ENCODE results near the gene MAST4. TPM values are rescaled to one million over a fixed set of nuclear protein-coding genes. Genes with fewer than 3 reads are reported as not detected.

MAST4 gene
- total RNA-seq, 1 donor from 2014 or later, result 42.0 TPM

GRCh38 chr5:66597183-66597757, 1.1 kb downstream of the MAST4 start:
- peak; percentile 67 for DNase-seq
- peak; percentile 68 for ATAC-seq (ENCODE audit: poor library complexity)
- intact Hi-C loops (cut with DNase I), result loop anchor here (10.0 kb wide), 2 partner anchors 148 to 292 kb away; no protein-coding TSS in a partner anchor

GRCh38 chr5:66602621-66603020, 6.4 kb downstream of the MAST4 start:
- DNase-seq (no peak), ATAC-seq (ENCODE audit: poor library complexity) (no peak)
- intact Hi-C loops (cut with DNase I), result no loop called here

DNA sequence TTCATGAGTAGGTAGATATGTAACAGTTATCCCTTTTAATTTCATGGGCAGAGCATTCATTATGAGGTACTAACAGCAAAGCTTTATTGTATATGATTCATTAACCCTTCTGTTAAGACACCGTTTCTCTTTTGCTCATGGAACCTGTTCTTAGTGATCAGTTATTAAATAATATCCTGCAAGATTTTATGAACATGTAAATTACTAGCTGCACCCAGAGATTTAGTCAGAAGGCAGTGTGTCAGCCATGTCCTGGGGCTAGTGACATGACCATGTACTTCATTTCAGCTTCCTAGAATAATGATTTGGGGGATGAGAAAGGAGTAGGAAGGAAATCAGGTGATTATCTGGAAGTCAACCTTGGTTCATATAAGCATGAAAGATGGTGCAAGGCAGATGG, 7.0 kb downstream of the MAST4 start:
- ATAC-seq (ENCODE audit: poor library complexity), result no peak
- intact Hi-C loops (cut with DNase I), result no loop called here

DNA sequence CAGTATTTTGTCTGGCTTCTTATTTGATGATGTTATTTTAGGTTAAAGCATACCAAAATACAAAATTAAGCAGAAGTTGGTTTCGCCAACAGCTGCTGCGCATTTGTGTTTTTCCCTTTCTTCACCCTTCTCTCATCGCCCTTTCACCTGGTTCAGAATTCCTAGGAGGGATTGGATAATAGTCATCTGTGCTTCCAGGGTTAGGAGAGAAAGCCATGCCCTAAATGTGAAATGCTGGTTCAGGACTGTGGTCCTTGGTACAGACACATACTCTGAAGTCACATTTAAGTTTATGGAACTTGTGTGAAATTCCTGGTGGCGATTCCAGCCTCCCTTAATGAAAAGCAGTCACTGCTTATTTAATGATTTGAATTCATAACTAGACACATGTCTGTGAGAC, 7.7 kb downstream of the MAST4 start:
- no peak for ATAC-seq (ENCODE audit: poor library complexity)
- intact Hi-C loops (cut with DNase I), result no loop called here
- no peak for DNase-seq

More for the DNA sequence above, 7.0 kb downstream of the MAST4 start:
- no peak for DNase-seq

- ATAC-seq (ENCODE audit: poor library complexity) (no peak), DNase-seq (no peak)
- intact Hi-C loops (cut with DNase I), result no loop called here
Measured at GRCh38 chr5:66606713-66607112, 10.5 kb downstream of the MAST4 start.

DNA sequence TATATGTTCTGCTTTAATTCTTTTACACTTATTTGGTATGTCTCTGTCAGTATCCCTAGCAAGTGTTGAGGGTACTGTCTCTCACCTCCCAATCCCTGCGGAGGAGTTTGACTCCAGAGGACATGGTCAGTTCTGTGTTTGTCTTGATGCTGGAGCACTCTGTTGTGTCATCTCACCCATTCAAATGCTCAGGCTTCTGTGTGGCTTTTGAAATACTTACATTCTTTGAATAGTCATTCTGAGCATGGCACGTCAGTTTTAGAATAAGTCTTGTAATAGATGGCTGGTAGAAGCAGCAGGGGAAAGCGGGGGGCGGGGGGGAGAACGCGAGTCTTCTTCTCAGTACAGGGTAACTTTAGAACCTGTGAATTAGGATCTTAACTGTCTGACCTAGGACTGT, 12.3 kb downstream of the MAST4 start:
- intact Hi-C loops (cut with DNase I), result no loop called here
- ATAC-seq (ENCODE audit: poor library complexity) (peak; percentile 16), DNase-seq (no peak)

DNA sequence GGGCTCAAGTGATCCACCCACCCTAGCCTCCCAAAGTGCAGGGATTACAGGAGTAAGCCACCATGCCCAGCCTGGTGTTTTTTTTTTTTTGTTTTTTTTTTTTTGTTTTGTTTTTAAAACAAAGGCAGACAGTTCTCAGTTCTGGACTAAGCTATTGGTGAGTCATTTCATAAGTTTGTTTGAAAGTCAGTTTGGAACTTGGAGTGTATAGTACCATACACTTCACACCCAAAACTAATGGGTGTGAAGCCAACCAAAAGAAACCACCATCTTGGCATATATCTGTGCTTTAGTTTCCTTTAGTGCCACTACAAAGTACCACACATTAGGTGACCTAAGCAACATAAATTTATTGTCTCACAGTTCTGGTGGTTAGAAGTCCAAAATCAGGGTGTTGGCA, 13.4 kb downstream of the MAST4 start:
- no peak for ATAC-seq (ENCODE audit: poor library complexity)
- no peak for DNase-seq
- intact Hi-C loops (cut with DNase I), result no loop called here

DNA sequence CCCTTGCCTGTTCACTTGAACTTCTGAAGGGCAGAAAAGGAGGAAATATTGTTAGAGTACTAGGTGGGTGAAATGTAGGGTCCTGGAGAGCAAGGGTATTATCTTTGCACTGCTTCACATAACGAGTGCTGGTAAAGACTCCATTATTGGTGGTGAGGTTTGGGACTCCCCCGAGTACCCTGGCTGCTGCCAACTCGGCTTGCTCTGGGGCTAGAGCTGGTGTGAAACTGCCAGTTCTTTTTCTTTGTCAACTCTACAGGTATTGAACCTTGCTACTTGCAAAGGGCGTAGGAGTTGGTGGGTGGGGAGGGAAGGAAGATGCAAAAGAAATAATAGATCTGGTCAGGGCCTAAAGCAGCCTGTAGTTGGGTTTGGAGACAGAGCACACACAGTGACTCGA, 16.0 kb downstream of the MAST4 start:
- intact Hi-C loops (cut with DNase I), result no loop called here
- DNase-seq (no peak), ATAC-seq (ENCODE audit: poor library complexity) (peak; percentile 34)

- DNase-seq, result no peak
- intact Hi-C loops (cut with DNase I), result no loop called here
Measured at GRCh38 chr5:66615136-66615535, 18.9 kb downstream of the MAST4 start.

GRCh38 chr5:66615894-66616293, 19.7 kb downstream of the MAST4 start:
- DNase-seq (no peak), ATAC-seq (ENCODE audit: poor library complexity) (no peak)
- intact Hi-C loops (cut with DNase I), result no loop called here

More at GRCh38 chr5:66615136-66615535, 18.9 kb downstream of the MAST4 start:
- ATAC-seq (ENCODE audit: poor library complexity), result no peak

GRCh38 chr5:66616520-66617225, 20.5 kb downstream of the MAST4 start:
- ATAC-seq (ENCODE audit: poor library complexity), result peak; percentile 54

GRCh38 chr5:66617226-66617861, 21.2 kb downstream of the MAST4 start:
- intact Hi-C loops (cut with DNase I), result no loop called here
- ATAC-seq (ENCODE audit: poor library complexity) (peak; percentile 51), DNase-seq (no peak)

More at GRCh38 chr5:66616520-66617225, 20.5 kb downstream of the MAST4 start:
- intact Hi-C loops (cut with DNase I), result no loop called here
- DNase-seq, result peak; percentile 47

GRCh38 chr5:66617991-66618768, 22.0 kb downstream of the MAST4 start:
- intact Hi-C loops (cut with DNase I), result no loop called here
- ATAC-seq (ENCODE audit: poor library complexity) (no peak), DNase-seq (no peak)

GRCh38 chr5:66620711-66621110, 24.5 kb downstream of the MAST4 start:
- ATAC-seq (ENCODE audit: poor library complexity), result no peak
- intact Hi-C loops (cut with DNase I), result no loop called here
- DNase-seq, result no peak

DNA sequence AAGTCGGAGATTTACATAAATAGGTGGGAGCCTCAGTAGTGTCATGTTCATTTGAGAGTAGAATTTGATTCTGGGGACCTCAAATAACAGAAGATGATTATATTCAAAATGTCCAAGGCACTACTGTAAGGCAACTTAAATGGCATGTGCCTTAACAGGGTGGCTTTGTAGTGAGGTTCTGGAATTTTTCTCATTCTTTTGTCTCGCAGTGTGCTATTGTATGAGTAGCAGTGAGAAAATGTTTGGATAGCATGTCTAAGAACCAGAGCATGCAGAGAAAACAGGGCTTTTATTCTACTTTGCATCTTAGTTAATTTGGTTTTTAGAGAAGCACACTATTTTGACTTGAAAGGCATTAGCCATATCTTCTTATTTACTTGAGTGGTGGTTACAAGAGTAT, 25.0 kb downstream of the MAST4 start:
- no peak for ATAC-seq (ENCODE audit: poor library complexity)
- intact Hi-C loops (cut with DNase I), result no loop called here
- DNase-seq, result no peak

- DNase-seq (no peak), ATAC-seq (ENCODE audit: poor library complexity) (no peak)
- intact Hi-C loops (cut with DNase I), result no loop called here
Measured at GRCh38 chr5:66621736-66622135, 25.5 kb downstream of the MAST4 start.

DNA sequence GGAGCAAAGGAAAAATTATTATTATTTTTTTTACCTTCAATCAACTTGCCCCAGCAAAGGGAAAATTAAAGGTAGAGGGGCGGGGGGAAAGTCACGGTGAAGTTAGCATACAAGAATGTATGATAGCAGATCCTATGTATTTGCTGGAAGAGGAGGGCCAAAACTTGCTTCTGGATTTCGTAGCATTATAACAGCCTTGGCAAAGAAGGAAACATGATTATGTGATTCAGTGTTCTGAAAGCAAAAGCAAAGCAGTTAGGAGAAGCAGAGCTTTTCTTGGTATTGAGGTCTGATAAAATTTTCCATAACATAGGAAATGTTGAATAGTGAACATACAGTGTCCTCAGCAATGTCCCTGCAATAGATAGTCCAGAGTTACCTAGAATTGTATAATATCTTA, 32.4 kb downstream of the MAST4 start:
- intact Hi-C loops (cut with DNase I), result no loop called here
- ATAC-seq (ENCODE audit: poor library complexity), result no peak
- DNase-seq, result no peak

GRCh38 chr5:66629446-66629845, 33.3 kb downstream of the MAST4 start:
- intact Hi-C loops (cut with DNase I), result no loop called here
- no peak for DNase-seq
- no peak for ATAC-seq (ENCODE audit: poor library complexity)

- ATAC-seq (ENCODE audit: poor library complexity) (no peak), DNase-seq (no peak)
- intact Hi-C loops (cut with DNase I), result no loop called here
Measured at GRCh38 chr5:66633754-66634153, 37.6 kb downstream of the MAST4 start.

Data from Right ventricle myocardium superior (tissue), 1 donor.